WTC11 (cell line): ENCODE measurements around the gene CHD9. TPM values are rescaled to one million over a fixed set of nuclear protein-coding genes. Genes with fewer than 3 reads are reported as not detected.

Experiments used
- ATAC-seq: fragments of 200-7000 bp; cut with Tn5 transposase; 2 replicates; pipeline ENCODE4 v1.10.0; 2021; ENCODE audit warnings: mild to moderate bottlenecking, moderate library complexity
- CTCF ChIA-PET: fragments of 300-600 bp; sonication (Branson Sonifier 250); formaldehyde crosslinking; loops from one replicate; lab custom pipeline; 2021; ENCODE audit warnings: antibody characterized with exemption; lab: Charles Lee
- POLR2A ChIA-PET: fragments of 350-600 bp; sonication (Branson Sonifier 250); formaldehyde crosslinking; loops from one replicate; lab custom pipeline; 2021; ENCODE audit warnings: antibody characterized with exemption; lab: Charles Lee
- DNase-seq: peaks from one replicate; pipeline ENCODE4 v3.0.0; 2021; ENCODE audit warnings: low spot score
- H3K27ac Mint-ChIP-seq: 2 replicates; pipeline ENCODE4 v1.8.0; 2021; ENCODE audit warnings: mixed read lengths
- H3K27me3 Mint-ChIP-seq: 2 replicates; pipeline ENCODE4 v1.8.0; 2021; ENCODE audit warnings: low read depth, mild to moderate bottlenecking, moderate library complexity, mixed read lengths
- H3K36me3 Mint-ChIP-seq: 2 replicates; pipeline ENCODE4 v1.8.0; 2021; ENCODE audit warnings: mixed read lengths
- H3K4me1 Mint-ChIP-seq: 2 replicates; pipeline ENCODE4 v1.8.0; 2022; ENCODE audit warnings: mixed read lengths
- H3K4me3 Mint-ChIP-seq: 2 replicates; pipeline ENCODE4 v1.8.0; 2021; ENCODE audit warnings: mild to moderate bottlenecking, moderate library complexity, mixed read lengths
- H3K9me3 Mint-ChIP-seq: 2 replicates; pipeline ENCODE4 v1.8.0; 2021; ENCODE audit warnings: mixed read lengths
- EMX1 ChIP-seq: fragments of 250-450 bp; sonication (Bioruptor Pico); IDR thresholded peaks from 2 replicates; pipeline ENCODE4 v1.8.0; 2021; ENCODE audit warnings: mild to moderate bottlenecking
- FOXP1 ChIP-seq: sonication (generic); formaldehyde crosslinking; IDR thresholded peaks from 2 replicates; pipeline ENCODE4 v1.8.0; 2022; ENCODE audit warnings: missing genetic modification reagents, mild to moderate bottlenecking, moderate library complexity, borderline replicate concordance
- FOXP4 ChIP-seq: sonication (generic); formaldehyde crosslinking; IDR thresholded peaks from 2 replicates; pipeline ENCODE4 v1.8.0; 2022; ENCODE audit warnings: mild to moderate bottlenecking, missing genetic modification reagents
- HMGA2 ChIP-seq: fragments of 250-450 bp; sonication (Bioruptor Pico); IDR thresholded peaks from 2 replicates; pipeline ENCODE4 v1.4.0; 2021; ENCODE audit warnings: mild to moderate bottlenecking, moderate library complexity
- IRF2 ChIP-seq: sonication (generic); formaldehyde crosslinking; IDR thresholded peaks from 2 replicates; pipeline ENCODE4 v1.8.0; 2022; ENCODE audit warnings: low read depth, missing genetic modification reagents, borderline replicate concordance
- JUN ChIP-seq: sonication (generic); formaldehyde crosslinking; IDR thresholded peaks from 2 replicates; pipeline ENCODE4 v1.8.0; 2023; ENCODE audit warnings: mild to moderate bottlenecking, missing genetic modification reagents
- NFATC4 ChIP-seq: fragments of 250-450 bp; sonication (Bioruptor Pico); IDR thresholded peaks from 2 replicates; pipeline ENCODE4 v1.9.0; 2021; ENCODE audit warnings: mild to moderate bottlenecking
- NFYB ChIP-seq: sonication (generic); formaldehyde crosslinking; conservative IDR thresholded peaks from 2 replicates; pipeline ENCODE4 v1.8.0; 2022; ENCODE audit warnings: low read depth, missing genetic modification reagents
- OVOL2 ChIP-seq: fragments of 250-450 bp; sonication (Bioruptor Pico); IDR thresholded peaks from 2 replicates; pipeline ENCODE4 v1.9.0; 2021; ENCODE audit warnings: mild to moderate bottlenecking, borderline replicate concordance
- PRRX2 ChIP-seq: fragments of 250-450 bp; sonication (Bioruptor Pico); IDR thresholded peaks from 2 replicates; pipeline ENCODE4 v1.8.0; 2021; ENCODE audit warnings: mild to moderate bottlenecking
- SOX15 ChIP-seq: fragments of 250-450 bp; sonication (Bioruptor Pico); IDR thresholded peaks from 2 replicates; pipeline ENCODE4 v1.9.0; 2021; ENCODE audit warnings: mild to moderate bottlenecking
- ZBTB21 ChIP-seq: sonication (generic); formaldehyde crosslinking; IDR thresholded peaks from 2 replicates; pipeline ENCODE4 v1.8.1; 2023; ENCODE audit warnings: mild to moderate bottlenecking, missing genetic modification reagents, borderline replicate concordance
- ZNF121 ChIP-seq: sonication (generic); formaldehyde crosslinking; IDR thresholded peaks from 2 replicates; pipeline ENCODE4 v1.8.0; 2023; ENCODE audit warnings: missing genetic modification reagents
- ZNF317 ChIP-seq: sonication (generic); formaldehyde crosslinking; IDR thresholded peaks from 2 replicates; pipeline ENCODE4 v1.8.1; 2023; ENCODE audit warnings: low read depth, mild to moderate bottlenecking, moderate library complexity, missing genetic modification reagents, borderline replicate concordance
- ZNF423 ChIP-seq: fragments of 250-450 bp; sonication (Bioruptor Pico); IDR thresholded peaks from 2 replicates; pipeline ENCODE4 v2.1.2; 2022; ENCODE audit warnings: mild to moderate bottlenecking, moderate library complexity
- ZNF512 ChIP-seq: sonication (generic); formaldehyde crosslinking; IDR thresholded peaks from 2 replicates; pipeline ENCODE4 v1.8.1; 2022; ENCODE audit warnings: missing genetic modification reagents, borderline replicate concordance
- ZNF671 ChIP-seq: fragments of 250-450 bp; sonication (Bioruptor Pico); IDR thresholded peaks from 2 replicates; pipeline ENCODE4 v1.8.0; 2021; ENCODE audit warnings: mild to moderate bottlenecking
- total RNA-seq: library from RNA; stranded (reverse); gene quantifications from 3 replicates; pipeline ENCODE4 v1.2.3, GENCODE V29; 2021
- TF ChIP-seq, protein P1 (sequence below): sonication (generic); formaldehyde crosslinking; IDR thresholded peaks from 2 replicates; pipeline ENCODE4 v1.8.1; 2022; ENCODE audit warnings: mild to moderate bottlenecking, missing genetic modification reagents, moderate library complexity, borderline replicate concordance
- TF ChIP-seq, protein P2 (sequence below): sonication (generic); formaldehyde crosslinking; IDR thresholded peaks from 2 replicates; pipeline ENCODE4 v1.8.1; 2023; ENCODE audit warnings: mild to moderate bottlenecking, missing genetic modification reagents, moderate library complexity
- TF ChIP-seq, protein P3 (sequence below): sonication (generic); formaldehyde crosslinking; IDR thresholded peaks from 2 replicates; pipeline ENCODE4 v1.8.0; 2023; ENCODE audit warnings: missing genetic modification reagents
- TF ChIP-seq, protein P4 (sequence below): sonication (generic); formaldehyde crosslinking; IDR thresholded peaks from 2 replicates; pipeline ENCODE4 v1.8.1; 2023; ENCODE audit warnings: mild to moderate bottlenecking, missing genetic modification reagents

CHD9 gene
- total RNA-seq, 1 experiment from 2014 or later: 31.3 TPM

DNA sequence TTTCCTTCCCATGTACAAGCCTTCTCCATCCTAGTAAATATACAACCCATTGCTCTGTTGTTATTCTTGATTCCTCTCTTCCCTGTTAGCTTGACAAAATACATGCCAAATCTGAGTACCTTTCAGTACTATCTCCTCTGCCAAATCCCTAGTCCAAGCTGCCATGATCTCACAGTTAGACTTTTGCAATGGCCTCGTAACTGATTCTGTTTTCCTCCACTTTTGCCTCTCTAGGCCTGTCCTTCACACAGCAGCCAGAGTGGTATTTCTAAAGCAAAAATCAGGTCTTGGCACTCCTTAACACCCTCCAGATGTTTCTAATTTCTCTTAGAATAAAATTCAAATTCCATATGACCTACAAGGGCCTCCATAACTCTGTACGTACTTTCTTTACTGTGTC is 226.5 kb downstream of the CHD9 start (continued):
- no peak for TF ChIP-seq FOXP4 (CRISPR knock-in tag)
- TF ChIP-seq JUN: no peak
- no peak for TF ChIP-seq ZNF512 (CRISPR knock-in tag)
- no peak for TF ChIP-seq IRF2 (CRISPR knock-in tag)
- TF ChIP-seq, protein P1, sequence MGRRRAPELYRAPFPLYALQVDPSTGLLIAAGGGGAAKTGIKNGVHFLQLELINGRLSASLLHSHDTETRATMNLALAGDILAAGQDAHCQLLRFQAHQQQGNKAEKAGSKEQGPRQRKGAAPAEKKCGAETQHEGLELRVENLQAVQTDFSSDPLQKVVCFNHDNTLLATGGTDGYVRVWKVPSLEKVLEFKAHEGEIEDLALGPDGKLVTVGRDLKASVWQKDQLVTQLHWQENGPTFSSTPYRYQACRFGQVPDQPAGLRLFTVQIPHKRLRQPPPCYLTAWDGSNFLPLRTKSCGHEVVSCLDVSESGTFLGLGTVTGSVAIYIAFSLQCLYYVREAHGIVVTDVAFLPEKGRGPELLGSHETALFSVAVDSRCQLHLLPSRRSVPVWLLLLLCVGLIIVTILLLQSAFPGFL (CRISPR knock-in tag): no peak
- no peak for TF ChIP-seq PRRX2 (CRISPR knock-in tag)
- TF ChIP-seq EMX1 (CRISPR knock-in tag): no peak
- TF ChIP-seq HMGA2: no peak
- TF ChIP-seq ZNF121 (CRISPR knock-in tag): no peak
- no peak for TF ChIP-seq ZBTB21 (CRISPR knock-in tag)
- TF ChIP-seq ZNF317: no peak

GRCh38 chr16:53281859-53282258 is 227.1 kb downstream of the CHD9 start:
- Mint-ChIP-seq H3K36me3 (peaks cover 25% of the 10 kb centered on the region), H3K27ac (no peak overlapping the region), H3K4me1 (no peaks in the 10 kb centered on the region), H3K4me3 (no peak overlapping the region), H3K9me3 (peaks cover 16% of the 10 kb centered on the region), H3K27me3 (no peaks in the 10 kb centered on the region)
- DNase-seq: no peak
- ChIA-PET CTCF (interaction anchor here (1.4 kb wide), 1 partner anchor 227 kb away, joined by 3 read pairs; the partner anchor contains the start of gene CHD9), POLR2A (no interaction called here)
- no peak for TF ChIP-seq ZNF671 (CRISPR knock-in tag)
- TF ChIP-seq NFYB: no peak
- TF ChIP-seq FOXP1 (CRISPR knock-in tag): no peak
- TF ChIP-seq ZNF423: no peak
- TF ChIP-seq, protein P2, sequence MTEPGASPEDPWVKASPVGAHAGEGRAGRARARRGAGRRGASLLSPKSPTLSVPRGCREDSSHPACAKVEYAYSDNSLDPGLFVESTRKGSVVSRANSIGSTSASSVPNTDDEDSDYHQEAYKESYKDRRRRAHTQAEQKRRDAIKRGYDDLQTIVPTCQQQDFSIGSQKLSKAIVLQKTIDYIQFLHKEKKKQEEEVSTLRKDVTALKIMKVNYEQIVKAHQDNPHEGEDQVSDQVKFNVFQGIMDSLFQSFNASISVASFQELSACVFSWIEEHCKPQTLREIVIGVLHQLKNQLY: no peak
- no peak for ATAC-seq

GRCh38 chr16:53282328-53282727 is 227.5 kb downstream of the CHD9 start:
- H3K27ac Mint-ChIP-seq: no peak overlapping the region
- H3K9me3 Mint-ChIP-seq: peaks cover 16% of the 10 kb centered on the region
- no peaks in the 10 kb centered on the region for H3K4me1 Mint-ChIP-seq
- H3K4me3 Mint-ChIP-seq: no peak overlapping the region
- no peaks in the 10 kb centered on the region for H3K27me3 Mint-ChIP-seq
- DNase-seq (no peak), ATAC-seq (no peak)
- CTCF ChIA-PET: interaction anchor here (1.5 kb wide), 1 partner anchor 305 kb away, joined by 9 read pairs; no protein-coding TSS in a partner anchor
- TF ChIP-seq, protein P3, sequence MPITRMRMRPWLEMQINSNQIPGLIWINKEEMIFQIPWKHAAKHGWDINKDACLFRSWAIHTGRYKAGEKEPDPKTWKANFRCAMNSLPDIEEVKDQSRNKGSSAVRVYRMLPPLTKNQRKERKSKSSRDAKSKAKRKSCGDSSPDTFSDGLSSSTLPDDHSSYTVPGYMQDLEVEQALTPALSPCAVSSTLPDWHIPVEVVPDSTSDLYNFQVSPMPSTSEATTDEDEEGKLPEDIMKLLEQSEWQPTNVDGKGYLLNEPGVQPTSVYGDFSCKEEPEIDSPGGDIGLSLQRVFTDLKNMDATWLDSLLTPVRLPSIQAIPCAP (CRISPR knock-in tag): no peak
- TF ChIP-seq OVOL2 (CRISPR knock-in tag) (no peak), NFATC4 (CRISPR knock-in tag) (no peak), SOX15 (CRISPR knock-in tag) (no peak)
- TF ChIP-seq, protein P4, sequence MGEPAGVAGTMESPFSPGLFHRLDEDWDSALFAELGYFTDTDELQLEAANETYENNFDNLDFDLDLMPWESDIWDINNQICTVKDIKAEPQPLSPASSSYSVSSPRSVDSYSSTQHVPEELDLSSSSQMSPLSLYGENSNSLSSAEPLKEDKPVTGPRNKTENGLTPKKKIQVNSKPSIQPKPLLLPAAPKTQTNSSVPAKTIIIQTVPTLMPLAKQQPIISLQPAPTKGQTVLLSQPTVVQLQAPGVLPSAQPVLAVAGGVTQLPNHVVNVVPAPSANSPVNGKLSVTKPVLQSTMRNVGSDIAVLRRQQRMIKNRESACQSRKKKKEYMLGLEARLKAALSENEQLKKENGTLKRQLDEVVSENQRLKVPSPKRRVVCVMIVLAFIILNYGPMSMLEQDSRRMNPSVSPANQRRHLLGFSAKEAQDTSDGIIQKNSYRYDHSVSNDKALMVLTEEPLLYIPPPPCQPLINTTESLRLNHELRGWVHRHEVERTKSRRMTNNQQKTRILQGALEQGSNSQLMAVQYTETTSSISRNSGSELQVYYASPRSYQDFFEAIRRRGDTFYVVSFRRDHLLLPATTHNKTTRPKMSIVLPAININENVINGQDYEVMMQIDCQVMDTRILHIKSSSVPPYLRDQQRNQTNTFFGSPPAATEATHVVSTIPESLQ (CRISPR knock-in tag): no peak
- POLR2A ChIA-PET: no interaction called here
- peaks cover 28% of the 10 kb centered on the region for H3K36me3 Mint-ChIP-seq
